DMS114 treated with DMSO at 0.1 percent for 48 hours (cell line): ENCODE results near the gene KLHL3.

Source experiments
- DNase-seq: peaks from one replicate; lab custom pipeline; 2025; ENCODE audit not compliant: unreplicated experiment; lab: John Stamatoyannopoulos, UW

The KLHL3 gene

DNA sequence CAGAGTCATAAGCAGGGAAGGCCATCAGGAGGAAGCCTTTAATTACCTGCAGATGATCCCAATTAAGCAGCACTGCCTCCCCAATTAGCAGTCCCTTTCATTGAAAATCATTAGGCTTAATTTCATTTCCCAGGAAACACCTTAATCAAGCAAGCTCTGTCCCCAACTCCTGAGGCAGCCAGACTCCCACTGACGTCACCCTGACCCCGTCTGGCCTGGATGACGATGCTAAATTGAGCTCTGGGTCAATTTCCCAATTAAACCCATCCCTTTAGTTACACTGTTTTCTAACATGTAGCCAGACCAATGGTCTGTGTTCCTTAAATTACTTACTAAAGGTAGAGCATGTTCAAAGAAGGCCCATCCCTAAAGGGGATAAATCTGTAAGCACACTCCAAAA lies 152.8 kb downstream of the KLHL3 start:
- no peak for DNase-seq

- DNase-seq: no peak
Measured at GRCh38 chr5:137582218-137582617, 153.7 kb downstream of the KLHL3 start.

- DNase-seq: no peak
Measured at GRCh38 chr5:137581776-137582175, 154.1 kb downstream of the KLHL3 start.

DNA sequence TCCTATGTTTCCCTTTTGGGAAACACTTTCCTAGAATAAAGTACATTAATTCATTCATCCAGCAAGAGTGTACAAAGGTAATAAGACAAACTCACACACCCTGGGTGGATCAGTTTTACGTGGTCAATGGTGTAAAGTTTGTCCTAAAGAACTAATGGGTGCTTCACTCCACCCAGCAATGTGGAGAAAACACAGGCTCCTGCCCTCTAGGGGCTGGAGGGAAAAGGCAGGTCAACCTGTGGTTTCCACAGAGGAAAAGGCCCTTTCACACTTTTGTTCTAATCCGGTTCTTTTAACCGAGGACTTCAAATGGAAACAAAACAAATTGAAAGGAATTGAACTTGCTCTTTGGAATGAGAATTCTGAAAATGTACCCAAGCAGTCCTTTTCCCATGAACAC lies 155.9 kb downstream of the KLHL3 start:
- DNase-seq: no peak

DNA sequence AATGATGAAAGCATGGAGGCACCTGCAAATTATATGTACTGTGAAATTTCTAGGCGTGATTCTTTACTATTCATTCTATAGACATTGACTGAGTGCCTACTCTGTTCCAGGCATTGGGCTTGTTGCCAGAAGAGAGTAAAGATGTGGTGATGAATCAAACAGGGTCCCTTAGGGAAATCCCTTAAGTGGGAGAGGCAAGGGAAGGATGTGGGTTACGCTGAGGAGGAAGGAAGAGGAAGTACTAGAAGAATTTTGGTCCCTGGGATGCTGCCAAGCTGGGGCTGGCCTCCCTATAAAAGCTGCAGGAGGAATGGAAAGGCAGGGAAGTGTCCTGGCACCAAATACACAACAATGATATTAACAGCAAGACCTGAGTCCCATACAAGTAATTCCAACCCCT lies 160.0 kb downstream of the KLHL3 start:
- DNase-seq: no peak

GRCh38 chr5:137575211-137575610 lies 160.7 kb downstream of the KLHL3 start:
- no peak for DNase-seq

GRCh38 chr5:137573376-137573775 lies 162.5 kb downstream of the KLHL3 start:
- no peak for DNase-seq

- no peak for DNase-seq
Measured at GRCh38 chr5:137572042-137572695, 163.7 kb downstream of the KLHL3 start.

DNA sequence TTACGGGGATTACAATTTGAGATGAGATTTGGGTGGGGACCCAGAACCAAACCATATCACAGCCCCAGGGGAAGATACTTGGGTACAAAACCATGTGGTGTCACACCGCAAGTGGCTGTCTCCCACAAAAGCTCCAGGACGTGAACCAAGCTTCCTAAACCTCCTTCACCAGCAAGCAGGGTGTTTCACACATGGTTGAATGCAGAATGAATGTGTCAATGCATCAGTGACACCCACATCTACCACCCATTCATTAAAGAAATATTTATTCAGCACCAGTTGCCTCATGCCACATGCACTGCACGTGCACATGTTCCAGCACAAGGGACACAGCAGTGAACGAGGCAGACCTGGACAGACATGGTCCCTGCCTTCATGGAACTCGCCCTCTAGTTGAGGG lies 165.8 kb downstream of the KLHL3 start:
- DNase-seq: no peak
